IMR-90 (cell line): ENCODE results near the gene PALS2. TPM values are rescaled to one million over a fixed set of nuclear protein-coding genes. Genes with fewer than 3 reads are reported as not detected.

ENCODE experiments used
- ATAC-seq: fragments of 200-7000 bp; cut with Tn5 transposase; 2 replicates; pipeline ENCODE4 v1.9.1; 2020; ENCODE audit warnings: low read depth, mild to moderate bottlenecking, moderate library complexity
- BruUV-seq: library from RNA; stranded (reverse); fragments of 400-500 nt; replicated peaks from 2 replicates; lab custom pipeline; 2021; lab: Mats Ljungman, UMichigan
- CTCF ChIA-PET: fragments of 300-600 bp; formaldehyde crosslinking; extraction: SDS; loops from one replicate; lab custom pipeline; 2021; ENCODE audit warnings: antibody characterized with exemption; lab: Yijun Ruan, JAX
- POLR2A ChIA-PET: fragments of 300-600 bp; sonication (Branson Sonifier 250); formaldehyde crosslinking; loops from one replicate; lab custom pipeline; 2022; ENCODE audit warnings: antibody characterized with exemption; ENCODE audit not compliant: unreplicated experiment; lab: Charles Lee
- DNase-seq: peaks from one replicate; pipeline ENCODE4 v3.0.0; 2013
- H2AFZ ChIP-seq: replicated peaks from 2 replicates; pipeline ENCODE3; 2013; ENCODE audit warnings: low read length, mild to moderate bottlenecking; ENCODE audit not compliant: poor library complexity
- H2AK5ac ChIP-seq: 2 replicates; pipeline ENCODE4 v1.6.1; 2013; ENCODE audit warnings: low read depth, low read length, inconsistent platforms
- H2AK9ac ChIP-seq: replicated peaks from 2 replicates; pipeline ENCODE3; 2013; ENCODE audit warnings: mild to moderate bottlenecking, low read depth, low read length, moderate library complexity; ENCODE audit not compliant: poor library complexity
- H2BK120ac ChIP-seq: 2 replicates; pipeline ENCODE4 v1.6.1; 2013; ENCODE audit warnings: low read depth, low read length, inconsistent platforms
- H2BK15ac ChIP-seq: 3 replicates; pipeline ENCODE4 v1.6.1; 2013; ENCODE audit warnings: low read depth, low read length, inconsistent platforms
- H2BK20ac ChIP-seq: 2 replicates; pipeline ENCODE4 v1.6.1; 2013; ENCODE audit warnings: low read depth, mild to moderate bottlenecking, inconsistent platforms, low read length, moderate library complexity
- H2BK5ac ChIP-seq: 2 replicates; pipeline ENCODE4 v1.6.1; 2013; ENCODE audit warnings: mild to moderate bottlenecking, low read depth, low read length, inconsistent platforms; ENCODE audit not compliant: poor library complexity, severe bottlenecking
- H3K14ac ChIP-seq: replicated peaks from 2 replicates; pipeline ENCODE4 v1.6.1; 2013; ENCODE audit warnings: low read depth, low read length, inconsistent platforms
- H3K18ac ChIP-seq: 2 replicates; pipeline ENCODE4 v1.6.1; 2013; ENCODE audit warnings: low read depth, low read length, control low read depth
- H3K23ac ChIP-seq: 2 replicates; pipeline ENCODE4 v1.6.1; 2013; ENCODE audit warnings: low read depth, low read length, inconsistent platforms
- H3K27ac ChIP-seq: 2 replicates; pipeline ENCODE4 v1.5.1; 2013; ENCODE audit warnings: mild to moderate bottlenecking, control low read depth, low read length; ENCODE audit not compliant: insufficient read depth
- H3K27me3 ChIP-seq: 2 replicates; pipeline ENCODE4 v1.6.1; 2013; ENCODE audit warnings: low read length; ENCODE audit not compliant: control insufficient read depth, insufficient read depth
- H3K36me3 ChIP-seq: 2 replicates; pipeline ENCODE4 v1.6.1; 2013; ENCODE audit warnings: low read length, mixed read lengths; ENCODE audit not compliant: control insufficient read depth, insufficient read depth
- H3K4ac ChIP-seq: 2 replicates; pipeline ENCODE4 v1.6.1; 2013; ENCODE audit warnings: low read depth, low read length, inconsistent platforms
- H3K4me1 ChIP-seq: 2 replicates; pipeline ENCODE4 v1.6.1; 2013; ENCODE audit warnings: low read length, mixed read lengths; ENCODE audit not compliant: control insufficient read depth, insufficient read depth
- H3K4me2 ChIP-seq: 2 replicates; pipeline ENCODE4 v1.6.1; 2013; ENCODE audit warnings: low read depth, mild to moderate bottlenecking, control low read depth, low read length, moderate library complexity
- H3K4me3 ChIP-seq: 2 replicates; pipeline ENCODE4 v1.5.1; 2013; ENCODE audit warnings: low read depth, mild to moderate bottlenecking, control low read depth, low read length, moderate library complexity; ENCODE audit not compliant: insufficient read depth
- H3K56ac ChIP-seq: 2 replicates; pipeline ENCODE4 v1.6.1; 2013; ENCODE audit warnings: low read length, inconsistent platforms; ENCODE audit not compliant: insufficient read depth; ENCODE audit errors: extremely low read depth
- H3K79me1 ChIP-seq, 2 experiments: 2 replicates each; pipeline ENCODE4 v1.6.1; 2013; ENCODE audit warnings: low read length in 2 of 2, inconsistent platforms in 1 of 2, low read depth in 1 of 2
- H3K9ac ChIP-seq: 2 replicates; pipeline ENCODE4 v1.6.1; 2013; ENCODE audit warnings: low read depth, low read length, control low read depth
- H3K9me1 ChIP-seq: 2 replicates; pipeline ENCODE4 v1.6.1; 2013; ENCODE audit warnings: low read length, inconsistent platforms; ENCODE audit not compliant: insufficient read depth
- H3K9me3 ChIP-seq: 2 replicates; pipeline ENCODE4 v1.6.1; 2013; ENCODE audit warnings: low read length; ENCODE audit not compliant: control insufficient read depth, insufficient read depth
- H4K20me1 ChIP-seq: 2 replicates; pipeline ENCODE4 v1.6.1; 2013; ENCODE audit warnings: low read length, inconsistent platforms; ENCODE audit not compliant: insufficient read depth
- H4K5ac ChIP-seq: 2 replicates; pipeline ENCODE4 v1.6.1; 2013; ENCODE audit warnings: mild to moderate bottlenecking, low read depth, low read length, control low read depth
- H4K8ac ChIP-seq, 2 experiments: 2 replicates each; pipeline ENCODE4 v1.6.1; 2013; ENCODE audit warnings: low read depth in 2 of 2, low read length in 2 of 2, control low read depth in 1 of 2, inconsistent platforms in 1 of 2
- H4K91ac ChIP-seq: 2 replicates; pipeline ENCODE4 v1.6.1; 2013; ENCODE audit warnings: low read depth, low read length, inconsistent platforms; ENCODE audit not compliant: insufficient read depth
- BHLHE40 ChIP-seq: fragments of 150-350 bp; IDR thresholded peaks from 2 replicates; pipeline ENCODE4 v1.6.1; 2016; ENCODE audit warnings: mild to moderate bottlenecking, low read depth, low read length
- CEBPB ChIP-seq: IDR thresholded peaks from 2 replicates; pipeline ENCODE4 v1.6.1; 2012; ENCODE audit warnings: low read depth, low read length, improper control_type of control experiment
- CHD1 ChIP-seq: IDR thresholded peaks from 2 replicates; pipeline ENCODE4 v1.6.1; 2012; ENCODE audit warnings: low read depth, low read length, improper control_type of control experiment
- FOS ChIP-seq: fragments of 150-350 bp; IDR thresholded peaks from 2 replicates; pipeline ENCODE4 v1.6.1; 2016; ENCODE audit warnings: low read depth, low read length
- MAFK ChIP-seq: IDR thresholded peaks from 2 replicates; pipeline ENCODE4 v1.6.1; 2012; ENCODE audit warnings: low read depth, low read length, improper control_type of control experiment
- MAZ ChIP-seq: IDR thresholded peaks from 2 replicates; pipeline ENCODE4 v1.6.1; 2012; ENCODE audit warnings: low read depth, mild to moderate bottlenecking, low read length, improper control_type of control experiment, moderate library complexity, borderline replicate concordance
- MXI1 ChIP-seq: IDR thresholded peaks from 2 replicates; pipeline ENCODE4 v1.6.1; 2012; ENCODE audit warnings: low read depth, mild to moderate bottlenecking, low read length, moderate library complexity, borderline replicate concordance
- NFE2L2 ChIP-seq: fragments of 150-350 bp; IDR thresholded peaks from 2 replicates; pipeline ENCODE4 v1.6.1; 2016; ENCODE audit warnings: low read depth, mild to moderate bottlenecking, low read length
- POLR2A ChIP-seq: IDR thresholded peaks from 2 replicates; pipeline ENCODE4 v1.6.1; 2012; ENCODE audit warnings: mild to moderate bottlenecking, low read depth, low read length
- RAD21 ChIP-seq: IDR thresholded peaks from 2 replicates; pipeline ENCODE4 v1.6.1; 2012; ENCODE audit warnings: low read length, improper control_type of control experiment
- RCOR1 ChIP-seq: IDR thresholded peaks from 2 replicates; pipeline ENCODE4 v1.6.1; 2012; ENCODE audit warnings: mild to moderate bottlenecking, low read length, improper control_type of control experiment; ENCODE audit not compliant: insufficient replicate concordance
- RFX5 ChIP-seq: IDR thresholded peaks from 2 replicates; pipeline ENCODE4 v1.8.0; 2012; ENCODE audit warnings: low read depth, mild to moderate bottlenecking, low read length, moderate library complexity
- SMC3 ChIP-seq: fragments of 150-350 bp; IDR thresholded peaks from 2 replicates; pipeline ENCODE4 v1.6.1; 2016; ENCODE audit warnings: low read depth, mild to moderate bottlenecking, antibody characterized with exemption, low read length, moderate library complexity
- WGBS, 2 experiments: methylation state at CpG; one replicate each; pipeline versions ENCODE4 v1.1.5 to v1.1.7; 2013; ENCODE audit warnings: missing lambda C conversion rate in 2 of 2; ENCODE audit not compliant: insufficient read length in 1 of 2; ENCODE audit errors: extremely low coverage in 2 of 2; 5-methylcytosine and 5-hydroxymethylcytosine counted together
- dilution Hi-C: fragments of 300-500 bp; cut with HindIII; formaldehyde crosslinking; loops from one replicate; pipeline ENCODE4 v1.14.3; 2018; ENCODE audit warnings: low sequenced_read_pairs; ENCODE audit not compliant: unreplicated experiment
- in situ Hi-C: fragments of 300-500 bp; cut with MboI; formaldehyde crosslinking; loops from 3 replicates; pipeline ENCODE4 v1.14.3; 2019; ENCODE audit warnings: low sequenced_read_pairs, inconsistent platforms, mixed read lengths
- intact Hi-C: fragments of 100-400 bp; cut with micrococcal nuclease; formaldehyde crosslinking; loops from 2 replicates; pipeline ENCODE4 v1.10.0; 2022
- polyA plus RNA-seq, 3 experiments: library from polyadenylated mRNA; depleted of rRNA; stranded (reverse); fragments of >200 nt; gene quantifications; 2 replicates each; pipeline ENCODE4 v1.2.3, GENCODE V29; 2012; ENCODE audit warnings: low replicate concordance in 1 of 3
- total RNA-seq: library from RNA; depleted of rRNA; stranded (reverse); fragments of >200 nt; gene quantifications from 2 replicates; pipeline ENCODE4 v1.2.3, GENCODE V29; 2012
- TF ChIP-seq, protein P1 (sequence below): fragments of 150-350 bp; IDR thresholded peaks from 2 replicates; pipeline ENCODE4 v1.6.1; 2016; ENCODE audit warnings: low read depth, mild to moderate bottlenecking, low read length, moderate library complexity, borderline replicate concordance
- TF ChIP-seq, protein P2 (sequence below): fragments of 150-350 bp; IDR thresholded peaks from 2 replicates; pipeline ENCODE4 v1.6.1; 2017; ENCODE audit warnings: mild to moderate bottlenecking, antibody characterized with exemption, low read length, low read depth
- TF ChIP-seq, protein P3 (sequence below): conservative IDR thresholded peaks from 2 replicates; pipeline ENCODE4 v1.5.1; 2012; ENCODE audit warnings: mild to moderate bottlenecking, low read depth, low read length, improper control_type of control experiment

Gene PALS2
- total and polyA plus RNA-seq, 2 of the 4 experiments (the other 2 are of a cell fraction), result 8.8 to 15.4 TPM

DNA sequence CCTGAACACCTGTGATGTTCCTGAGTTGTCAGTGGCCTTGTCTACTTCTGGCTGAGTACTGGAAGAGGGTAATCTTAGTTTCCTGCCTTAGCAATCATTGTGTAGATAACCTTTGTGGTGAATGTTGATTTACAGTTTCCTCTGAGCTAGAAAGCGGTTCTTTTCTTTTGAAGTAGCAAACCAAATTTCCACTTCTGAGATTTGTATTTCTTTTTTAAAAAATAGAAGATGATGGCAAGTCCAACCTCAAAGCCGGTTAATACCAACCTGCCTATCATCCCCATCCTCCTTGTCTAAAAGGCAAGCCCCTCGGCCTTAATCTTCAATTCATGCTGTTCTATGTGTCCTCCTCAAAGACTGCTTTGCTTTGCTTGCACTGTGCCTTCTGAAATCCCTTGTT is 12.5 kb upstream of the PALS2 start:
- no peak overlapping the region for H3K4me2 ChIP-seq
- ChIA-PET CTCF (no interaction called here), POLR2A (no interaction called here)
- ATAC-seq, result no peak
- no peak overlapping the region for H4K91ac ChIP-seq
- H3K36me3 ChIP-seq, result no peaks in the 10 kb centered on the region
- no peak overlapping the region for H2BK120ac ChIP-seq
- H4K8ac ChIP-seq, result no peak overlapping the region
- no peak for DNase-seq
- no peak overlapping the region for H3K14ac ChIP-seq
- WGBS, 2 experiments, result 50% methylated on average over 1 of the region's 3 CpGs; no CpG with 5 or more reads in 1 of the 2 experiments
- H3K18ac ChIP-seq, result no peak overlapping the region
- H4K20me1 ChIP-seq, result no peaks in the 10 kb centered on the region
- BruUV-seq, result no TSS peak
- no peak overlapping the region for H2BK15ac ChIP-seq
- H3K9me3 ChIP-seq, result no peaks in the 10 kb centered on the region
- no peak overlapping the region for H3K4ac ChIP-seq
- no peaks in the 10 kb centered on the region for H3K79me1 ChIP-seq
- no peak overlapping the region for H2AFZ ChIP-seq
- H4K5ac ChIP-seq, result no peak overlapping the region
- no peak overlapping the region for H2BK20ac ChIP-seq
- no peak overlapping the region for H3K23ac ChIP-seq
- H2AK5ac ChIP-seq, result no peak overlapping the region
- H3K27ac ChIP-seq, result no peak overlapping the region
- intact Hi-C loops, result no loop called here
- H3K4me1 ChIP-seq, result no peaks in the 10 kb centered on the region
- in situ Hi-C loops, result no loop called here
- peaks cover 2% of the 10 kb centered on the region for H3K27me3 ChIP-seq
- H3K56ac ChIP-seq, result no peak overlapping the region
- no peaks in the 10 kb centered on the region for H3K9me1 ChIP-seq
- TF ChIP-seq, protein P1, sequence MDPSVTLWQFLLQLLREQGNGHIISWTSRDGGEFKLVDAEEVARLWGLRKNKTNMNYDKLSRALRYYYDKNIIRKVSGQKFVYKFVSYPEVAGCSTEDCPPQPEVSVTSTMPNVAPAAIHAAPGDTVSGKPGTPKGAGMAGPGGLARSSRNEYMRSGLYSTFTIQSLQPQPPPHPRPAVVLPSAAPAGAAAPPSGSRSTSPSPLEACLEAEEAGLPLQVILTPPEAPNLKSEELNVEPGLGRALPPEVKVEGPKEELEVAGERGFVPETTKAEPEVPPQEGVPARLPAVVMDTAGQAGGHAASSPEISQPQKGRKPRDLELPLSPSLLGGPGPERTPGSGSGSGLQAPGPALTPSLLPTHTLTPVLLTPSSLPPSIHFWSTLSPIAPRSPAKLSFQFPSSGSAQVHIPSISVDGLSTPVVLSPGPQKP, result no peak
- TF ChIP-seq POLR2A (no peak), MAFK (no peak), RCOR1 (no peak), CHD1 (no peak), NFE2L2 (no peak), RFX5 (no peak), RAD21 (no peak), FOS (no peak), MAZ (no peak), BHLHE40 (no peak), MXI1 (no peak), SMC3 (no peak), CEBPB (no peak)
- TF ChIP-seq, protein P2, sequence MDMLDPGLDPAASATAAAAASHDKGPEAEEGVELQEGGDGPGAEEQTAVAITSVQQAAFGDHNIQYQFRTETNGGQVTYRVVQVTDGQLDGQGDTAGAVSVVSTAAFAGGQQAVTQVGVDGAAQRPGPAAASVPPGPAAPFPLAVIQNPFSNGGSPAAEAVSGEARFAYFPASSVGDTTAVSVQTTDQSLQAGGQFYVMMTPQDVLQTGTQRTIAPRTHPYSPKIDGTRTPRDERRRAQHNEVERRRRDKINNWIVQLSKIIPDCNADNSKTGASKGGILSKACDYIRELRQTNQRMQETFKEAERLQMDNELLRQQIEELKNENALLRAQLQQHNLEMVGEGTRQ, result no peak
- TF ChIP-seq, protein P3, sequence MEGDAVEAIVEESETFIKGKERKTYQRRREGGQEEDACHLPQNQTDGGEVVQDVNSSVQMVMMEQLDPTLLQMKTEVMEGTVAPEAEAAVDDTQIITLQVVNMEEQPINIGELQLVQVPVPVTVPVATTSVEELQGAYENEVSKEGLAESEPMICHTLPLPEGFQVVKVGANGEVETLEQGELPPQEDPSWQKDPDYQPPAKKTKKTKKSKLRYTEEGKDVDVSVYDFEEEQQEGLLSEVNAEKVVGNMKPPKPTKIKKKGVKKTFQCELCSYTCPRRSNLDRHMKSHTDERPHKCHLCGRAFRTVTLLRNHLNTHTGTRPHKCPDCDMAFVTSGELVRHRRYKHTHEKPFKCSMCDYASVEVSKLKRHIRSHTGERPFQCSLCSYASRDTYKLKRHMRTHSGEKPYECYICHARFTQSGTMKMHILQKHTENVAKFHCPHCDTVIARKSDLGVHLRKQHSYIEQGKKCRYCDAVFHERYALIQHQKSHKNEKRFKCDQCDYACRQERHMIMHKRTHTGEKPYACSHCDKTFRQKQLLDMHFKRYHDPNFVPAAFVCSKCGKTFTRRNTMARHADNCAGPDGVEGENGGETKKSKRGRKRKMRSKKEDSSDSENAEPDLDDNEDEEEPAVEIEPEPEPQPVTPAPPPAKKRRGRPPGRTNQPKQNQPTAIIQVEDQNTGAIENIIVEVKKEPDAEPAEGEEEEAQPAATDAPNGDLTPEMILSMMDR, result no peak
- no peak overlapping the region for H3K4me3 ChIP-seq
- H3K9ac ChIP-seq, result no peak overlapping the region
- H2AK9ac ChIP-seq, result no peak overlapping the region
- dilution Hi-C loops, result no loop called here
- no peak overlapping the region for H2BK5ac ChIP-seq
